NAMALWA (cell line): ENCODE data around the gene WDR5.

Experiments
- DNase-seq: peaks from one replicate; pipeline ENCODE4 v3.0.0-alpha.2; 2015; ENCODE audit warnings: low spot score

Gene WDR5

GRCh38 chr9:134208981-134209725 lies 73.3 kb downstream of the WDR5 start:
- DNase-seq = no peak
